AG10803 (cell line): ENCODE measurements around the gene FANCI.

Source experiments
- DNase-seq: peaks from one replicate; pipeline ENCODE4 v3.0.0; 2010; ENCODE audit warnings: low read depth
- H3K4me3 ChIP-seq: 2 replicates; pipeline ENCODE4 v1.5.1; 2011; ENCODE audit warnings: mild to moderate bottlenecking, low read length, control low read depth
- TF ChIP-seq, protein P1 (sequence below): conservative IDR thresholded peaks from 2 replicates; pipeline ENCODE4 v1.5.1; 2011; ENCODE audit warnings: mild to moderate bottlenecking, low read length, control low read depth, inconsistent platforms

The FANCI gene

DNA sequence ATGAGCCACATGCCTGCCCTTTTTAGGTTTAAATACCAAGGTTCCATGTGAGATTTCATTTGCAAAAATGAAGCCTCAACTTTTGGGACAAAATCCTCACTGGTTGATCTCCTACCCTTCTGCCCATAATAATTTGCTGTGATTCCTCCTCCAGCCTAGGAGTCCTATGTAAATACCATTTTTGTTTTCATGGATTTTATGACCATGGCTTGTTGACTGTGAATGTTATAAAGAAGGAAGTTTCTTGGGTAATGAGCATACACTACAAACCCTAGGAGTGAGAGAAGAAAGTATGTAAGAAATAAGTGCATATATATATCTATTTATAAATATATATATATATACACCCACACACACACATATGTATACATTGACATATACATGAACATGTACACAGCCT lies 35.5 kb upstream of the FANCI start:
- no peak for DNase-seq
- TF ChIP-seq, protein P1, sequence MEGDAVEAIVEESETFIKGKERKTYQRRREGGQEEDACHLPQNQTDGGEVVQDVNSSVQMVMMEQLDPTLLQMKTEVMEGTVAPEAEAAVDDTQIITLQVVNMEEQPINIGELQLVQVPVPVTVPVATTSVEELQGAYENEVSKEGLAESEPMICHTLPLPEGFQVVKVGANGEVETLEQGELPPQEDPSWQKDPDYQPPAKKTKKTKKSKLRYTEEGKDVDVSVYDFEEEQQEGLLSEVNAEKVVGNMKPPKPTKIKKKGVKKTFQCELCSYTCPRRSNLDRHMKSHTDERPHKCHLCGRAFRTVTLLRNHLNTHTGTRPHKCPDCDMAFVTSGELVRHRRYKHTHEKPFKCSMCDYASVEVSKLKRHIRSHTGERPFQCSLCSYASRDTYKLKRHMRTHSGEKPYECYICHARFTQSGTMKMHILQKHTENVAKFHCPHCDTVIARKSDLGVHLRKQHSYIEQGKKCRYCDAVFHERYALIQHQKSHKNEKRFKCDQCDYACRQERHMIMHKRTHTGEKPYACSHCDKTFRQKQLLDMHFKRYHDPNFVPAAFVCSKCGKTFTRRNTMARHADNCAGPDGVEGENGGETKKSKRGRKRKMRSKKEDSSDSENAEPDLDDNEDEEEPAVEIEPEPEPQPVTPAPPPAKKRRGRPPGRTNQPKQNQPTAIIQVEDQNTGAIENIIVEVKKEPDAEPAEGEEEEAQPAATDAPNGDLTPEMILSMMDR, result no peak

DNA sequence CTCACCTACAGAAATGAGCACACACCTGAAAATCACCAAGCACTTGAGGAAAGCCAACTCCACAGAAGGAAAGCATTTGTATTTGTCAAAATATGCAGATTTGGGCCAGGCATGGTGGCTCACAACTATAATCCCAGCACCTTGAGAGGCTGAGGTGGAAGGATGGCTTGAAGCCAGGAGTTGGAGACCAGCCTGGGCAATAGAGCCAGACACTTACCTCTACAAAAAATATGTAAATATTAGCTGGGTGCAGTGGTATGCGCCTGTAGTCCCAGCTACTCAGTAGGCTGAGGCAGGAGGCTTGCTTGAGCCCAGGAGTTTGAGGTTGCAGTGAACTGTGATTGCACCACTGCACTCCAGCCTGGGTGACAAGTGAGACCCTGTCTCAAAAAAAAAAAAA lies 34.7 kb upstream of the FANCI start:
- TF ChIP-seq, protein P1, result no peak
- no peak overlapping the region for H3K4me3 ChIP-seq
- DNase-seq, result no peak

More for the DNA sequence above, 35.5 kb upstream of the FANCI start:
- no peak overlapping the region for H3K4me3 ChIP-seq

DNA sequence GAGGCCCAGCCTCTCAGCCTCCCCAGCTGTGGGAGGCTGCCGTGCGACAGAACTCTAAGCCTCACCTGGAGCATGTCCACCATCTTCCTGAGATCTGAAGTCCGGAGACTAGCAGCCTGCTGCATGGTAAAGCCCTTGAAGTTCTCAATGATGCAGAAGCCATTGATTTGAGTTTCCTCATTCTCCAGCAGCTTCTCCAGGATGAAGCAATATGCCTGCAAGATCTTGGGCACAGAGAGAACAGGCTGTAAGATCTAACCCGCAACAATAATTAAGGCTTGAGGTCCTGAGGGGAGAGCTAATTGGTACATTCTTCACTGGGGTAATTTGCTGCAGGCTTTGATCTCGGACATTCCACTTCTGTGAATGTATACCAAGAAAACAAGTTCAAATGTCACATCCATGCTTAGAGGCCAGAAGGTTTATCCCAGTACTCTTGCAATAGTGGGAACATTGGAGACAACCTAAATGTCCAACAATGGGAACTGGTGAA lies 32.1 kb upstream of the FANCI start:
- H3K4me3 ChIP-seq, result no peak overlapping the region
- TF ChIP-seq, protein P1, result no peak
- peak; percentile 33 for DNase-seq

DNA sequence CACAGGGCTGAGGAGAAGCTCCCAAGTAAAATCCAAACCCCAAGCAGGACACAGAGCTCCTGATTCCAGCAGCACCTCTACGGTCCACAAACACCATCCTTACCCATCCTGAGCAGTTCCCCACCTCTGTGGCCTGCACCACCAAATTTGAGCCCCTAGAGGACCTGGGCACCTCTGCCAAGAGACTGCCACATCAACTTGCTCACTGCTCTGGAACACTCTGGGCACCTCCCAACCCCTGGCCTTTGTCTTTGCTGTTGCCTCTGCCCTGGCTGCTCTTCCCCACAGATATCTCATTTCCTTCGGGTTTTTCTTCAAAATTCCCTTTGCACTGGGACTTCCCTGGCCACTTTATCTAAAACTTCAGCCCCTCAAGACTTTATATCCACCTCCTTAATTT lies 28.2 kb upstream of the FANCI start:
- no peak for DNase-seq
- TF ChIP-seq, protein P1, result no peak
- no peak overlapping the region for H3K4me3 ChIP-seq

DNA sequence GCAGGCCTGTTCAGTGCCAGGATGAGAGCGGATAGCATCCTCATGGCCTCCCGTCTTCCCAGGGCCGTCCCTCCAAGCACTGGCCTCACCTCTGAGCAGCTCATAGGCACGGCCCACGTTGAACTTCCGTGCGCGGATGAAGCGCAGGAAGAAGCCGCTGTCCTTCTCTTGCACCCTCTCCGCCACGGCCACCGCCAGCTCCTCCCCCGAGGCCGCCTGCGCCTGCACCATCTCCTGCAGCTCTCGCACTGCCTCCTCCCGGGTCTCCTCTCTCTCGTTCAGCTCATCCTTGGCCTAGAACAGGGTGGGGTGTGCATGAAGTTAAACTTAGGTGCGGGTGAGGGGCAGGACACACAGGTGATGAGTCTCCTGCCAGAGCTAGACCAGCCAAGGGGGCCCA lies 26.7 kb upstream of the FANCI start:
- TF ChIP-seq, protein P1, result no peak
- no peak for DNase-seq

DNA sequence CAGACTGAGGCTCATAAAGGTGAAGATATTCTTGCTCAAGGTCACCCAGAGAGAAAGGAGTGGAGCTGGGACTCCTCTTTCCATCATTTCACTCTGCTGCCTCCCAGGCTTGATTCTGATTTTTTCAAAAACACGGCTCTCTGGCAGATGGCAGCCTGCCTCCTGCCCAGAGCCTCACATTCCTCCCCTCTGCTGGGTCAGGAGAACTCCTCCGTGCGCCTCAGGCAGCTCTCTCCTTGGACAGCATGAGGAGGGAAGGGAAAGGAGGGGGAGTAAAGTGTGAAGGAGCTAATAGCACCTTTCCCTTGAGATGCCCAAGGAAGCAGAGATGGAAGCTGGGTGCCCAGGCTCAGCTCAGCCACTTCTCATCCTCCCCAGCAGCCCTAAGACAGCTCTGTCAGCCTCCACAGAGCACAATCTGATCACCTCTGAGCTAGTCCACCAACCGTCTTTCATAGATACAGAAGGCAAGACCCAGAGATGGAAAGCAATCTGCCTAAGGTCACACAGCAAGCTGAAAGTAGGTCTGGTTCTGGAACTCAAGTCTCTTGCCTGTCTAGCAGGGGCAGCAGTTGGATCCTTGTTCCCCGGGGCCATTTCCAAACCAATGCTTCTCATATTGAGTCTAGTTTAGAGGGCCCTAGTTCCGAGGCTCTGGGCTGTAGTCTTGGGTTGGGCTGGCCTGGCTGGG lies 25.9 kb upstream of the FANCI start:
- DNase-seq, result no peak
- H3K4me3 ChIP-seq, result no peak overlapping the region
- TF ChIP-seq, protein P1, result no peak

More for the DNA sequence above, 26.7 kb upstream of the FANCI start:
- no peak overlapping the region for H3K4me3 ChIP-seq

DNA sequence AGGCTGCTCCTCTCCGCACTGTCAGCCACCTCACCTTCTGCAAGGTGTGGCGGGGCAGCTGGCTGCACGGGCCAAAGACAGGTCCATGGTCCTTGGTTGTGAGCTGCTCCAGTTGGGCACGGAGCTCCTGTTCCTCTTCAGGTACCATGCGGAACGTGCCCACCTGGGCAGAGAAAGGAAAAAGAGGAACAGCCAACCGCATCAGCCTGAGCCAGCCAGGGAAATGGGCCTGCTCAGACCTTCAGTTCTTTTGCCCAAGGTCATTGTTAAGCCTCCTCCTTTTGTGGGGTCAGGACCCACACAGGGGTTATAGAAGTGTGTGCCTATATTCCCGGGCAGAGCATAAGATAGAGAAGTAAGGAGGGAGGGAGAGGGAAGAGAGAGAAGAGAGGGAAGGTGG lies 25.2 kb upstream of the FANCI start:
- DNase-seq, result no peak
- TF ChIP-seq, protein P1, result no peak
- no peak overlapping the region for H3K4me3 ChIP-seq
